Measurements from ENCODE around the gene KRT31.
A peak's percentile ranks its signal among the peaks of the same experiment; 100 is the strongest.
"Not testable (repeated sequence)": the region's sequence is repeated elsewhere in the genome, so short reads cannot be mapped to it uniquely, and the experiment has no call there.

KRT31 gene

DNA sequence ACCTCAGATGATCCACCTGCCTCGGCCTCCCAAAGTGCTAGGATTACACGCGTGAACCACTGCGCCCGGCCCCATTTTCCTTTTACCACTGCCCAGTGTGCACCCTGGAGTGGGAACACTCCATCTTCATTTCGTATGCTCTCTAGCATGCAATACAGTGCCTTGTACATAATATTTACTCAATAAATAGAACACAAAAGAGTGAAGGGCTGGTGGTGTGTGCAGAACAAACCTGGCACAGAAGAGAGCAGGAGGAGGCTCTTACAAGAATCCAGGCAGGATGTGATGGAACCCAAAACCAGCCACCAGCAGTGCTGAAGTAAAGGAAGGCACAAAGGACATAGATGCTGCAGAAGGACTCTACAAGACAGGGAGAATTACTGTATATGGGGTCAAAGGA, 19.7 kb upstream of the KRT31 start:
- DNase-seq = no peak

GRCh38 chr17:41416479-41416878, 19.1 kb upstream of the KRT31 start:
- DNase-seq = no peak

DNA sequence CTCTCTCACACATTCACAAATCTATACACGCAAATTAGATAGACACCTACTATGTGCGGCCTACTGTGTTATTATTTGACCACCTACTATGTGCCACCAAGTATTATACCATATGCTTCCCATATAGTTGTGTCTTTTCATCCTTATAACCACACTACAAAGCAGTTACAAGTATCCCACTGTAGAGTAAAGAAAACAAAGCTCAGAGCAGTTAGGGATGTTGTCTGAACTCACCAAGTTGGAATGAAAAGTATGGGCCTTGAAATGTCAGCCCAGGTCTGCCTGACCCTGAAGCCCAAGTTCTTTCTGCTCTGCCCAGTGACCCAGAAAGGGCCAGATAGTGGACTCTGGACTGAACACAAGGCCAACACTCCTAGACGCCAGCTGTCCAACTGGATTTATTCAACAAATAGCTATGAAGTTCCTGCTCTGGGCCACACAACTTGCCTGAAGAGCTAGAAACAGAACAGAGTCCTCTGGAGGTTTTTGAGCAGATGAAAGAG, 18.5 kb upstream of the KRT31 start:
- no peak for DNase-seq

- DNase-seq = no peak
Observed at GRCh38 chr17:41415411-41415810, 18.0 kb upstream of the KRT31 start.

- no peak for DNase-seq
Observed at GRCh38 chr17:41413982-41414381, 16.6 kb upstream of the KRT31 start.

DNA sequence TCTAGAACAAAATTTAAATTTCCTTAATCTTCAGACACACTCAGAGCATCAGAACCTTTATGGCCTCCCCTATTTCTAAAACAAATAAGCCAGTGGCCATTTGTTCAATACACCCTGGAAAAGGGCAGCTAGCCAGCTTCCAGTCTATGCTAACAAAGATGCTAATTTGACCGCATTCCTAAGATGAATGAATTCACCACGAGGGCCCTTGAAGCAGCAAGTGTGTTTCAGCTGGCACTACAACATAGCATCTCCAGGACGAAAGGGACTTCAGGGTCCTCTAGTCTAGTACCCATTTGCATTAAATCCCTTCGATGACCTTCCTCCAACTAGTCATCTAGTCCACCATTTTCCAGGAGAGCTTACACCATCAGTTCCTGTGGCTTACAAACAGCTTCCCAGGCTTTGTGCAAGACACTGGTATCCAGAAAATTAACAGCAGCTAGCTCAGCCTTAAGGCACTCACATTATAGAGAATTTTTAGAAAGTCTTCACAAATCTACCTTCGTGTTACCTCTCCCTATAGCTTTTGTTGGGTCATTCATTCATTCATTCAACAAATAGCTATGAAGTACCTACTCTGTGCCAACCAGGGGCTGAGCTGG, 16.0 kb upstream of the KRT31 start:
- peak; percentile 95 for DNase-seq

- DNase-seq = no peak
Observed at GRCh38 chr17:41411072-41411840, 13.8 kb upstream of the KRT31 start.

- no peak for DNase-seq
Observed at GRCh38 chr17:41407226-41407625, 9.8 kb upstream of the KRT31 start.

- peak; percentile 25 for DNase-seq
Observed at GRCh38 chr17:41406205-41406604, 8.8 kb upstream of the KRT31 start.

DNA sequence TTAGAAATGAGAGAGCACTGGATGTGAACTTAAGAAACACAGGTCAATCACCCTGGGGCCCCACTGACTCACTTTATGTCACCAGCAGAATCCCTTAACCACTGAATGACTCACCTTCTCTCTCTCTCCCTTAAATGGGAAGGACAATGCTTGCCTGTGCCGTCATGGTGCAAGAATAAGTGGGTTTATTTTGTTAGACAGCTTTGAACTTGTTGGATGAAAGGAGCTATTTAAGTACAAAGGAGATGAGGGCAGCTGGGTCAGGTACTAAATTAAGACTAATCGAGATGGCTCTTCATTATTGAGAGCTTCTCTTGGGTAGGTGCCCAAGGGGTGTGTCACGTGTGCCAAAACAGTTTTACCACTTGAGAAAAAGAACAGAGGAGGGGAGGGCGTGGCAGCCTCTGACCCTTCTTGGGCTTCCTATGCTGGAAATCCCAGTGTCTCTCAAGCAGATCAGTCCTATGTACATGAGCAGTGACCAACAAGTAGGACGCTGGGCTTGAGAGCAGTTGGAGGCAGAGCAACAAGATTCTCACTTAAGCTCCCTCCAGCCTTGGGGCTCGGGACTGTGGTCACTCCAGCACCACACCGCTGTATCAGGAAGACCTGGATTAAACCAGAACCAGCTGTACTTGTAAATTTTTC, 6.7 kb upstream of the KRT31 start:
- peak; percentile 97 for DNase-seq

DNA sequence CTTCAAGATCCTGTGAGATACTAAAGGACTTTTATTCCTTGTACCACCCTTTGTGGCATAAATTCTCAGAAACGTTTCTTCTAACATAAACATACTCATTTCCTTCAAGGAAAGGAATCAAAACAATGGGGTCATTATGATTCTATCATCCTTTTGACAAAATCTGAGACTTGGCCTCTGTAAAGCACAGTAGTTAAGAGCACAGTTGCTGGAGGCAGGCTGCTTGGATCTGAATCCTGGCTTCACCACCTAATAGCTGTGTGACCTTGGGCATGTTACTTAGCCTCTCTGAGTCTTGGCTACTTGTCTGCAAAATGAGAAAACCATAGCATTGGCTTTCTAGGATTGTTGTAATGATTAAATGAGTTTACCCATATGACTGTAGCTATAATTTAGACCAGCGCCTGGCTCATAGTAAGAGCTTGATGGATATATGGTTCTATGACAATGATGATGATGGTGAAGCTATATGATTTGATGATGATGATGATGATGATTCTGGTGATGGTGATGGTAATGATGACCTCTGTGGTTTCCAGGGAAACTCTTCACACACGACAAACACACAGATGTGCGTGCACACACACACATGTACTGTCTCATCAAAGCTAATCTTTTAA, 6.1 kb upstream of the KRT31 start:
- DNase-seq = no peak

DNA sequence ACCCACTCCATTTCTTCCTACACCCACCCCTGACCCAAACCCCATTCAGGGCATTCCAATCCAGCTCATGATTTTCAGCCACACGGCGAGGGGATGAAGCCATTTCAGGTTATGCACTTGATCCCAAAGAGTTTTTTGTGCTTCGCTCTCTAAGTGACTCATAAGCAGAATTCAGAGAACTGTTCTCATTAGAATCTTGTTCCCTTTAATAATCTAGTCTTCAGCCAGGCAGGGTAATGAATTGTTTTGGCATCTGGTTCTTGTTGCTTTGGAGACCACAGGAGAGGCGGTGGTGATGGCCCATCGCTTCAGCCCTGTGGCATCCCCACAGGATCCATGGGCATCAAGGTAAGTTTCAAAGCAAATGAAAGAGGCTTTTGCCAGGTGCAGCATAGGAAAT, 4.8 kb upstream of the KRT31 start:
- no peak for DNase-seq

DNA sequence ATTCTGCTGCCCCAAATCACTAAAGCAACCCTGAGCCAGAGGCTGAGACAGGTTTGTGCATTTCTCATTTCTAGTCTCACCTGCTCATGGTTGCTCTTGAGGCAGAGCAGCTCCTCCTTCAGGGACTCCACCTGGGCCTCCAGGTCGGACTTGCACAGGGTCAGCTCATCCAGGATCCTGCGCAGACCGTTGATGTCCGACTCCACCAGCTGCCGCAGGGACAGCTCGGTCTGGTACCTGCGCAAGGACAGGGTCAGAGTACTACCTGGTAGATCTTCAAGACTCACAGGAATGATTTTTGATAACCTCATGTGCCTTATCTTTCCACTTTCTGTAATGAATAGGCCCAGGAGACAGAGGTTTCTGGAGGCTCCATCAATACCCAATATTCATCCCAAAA, 1.1 kb downstream of the KRT31 start:
- DNase-seq = no peak

- DNase-seq = no peak
Observed at GRCh38 chr17:41395611-41396010, 1.8 kb downstream of the KRT31 start.

DNA sequence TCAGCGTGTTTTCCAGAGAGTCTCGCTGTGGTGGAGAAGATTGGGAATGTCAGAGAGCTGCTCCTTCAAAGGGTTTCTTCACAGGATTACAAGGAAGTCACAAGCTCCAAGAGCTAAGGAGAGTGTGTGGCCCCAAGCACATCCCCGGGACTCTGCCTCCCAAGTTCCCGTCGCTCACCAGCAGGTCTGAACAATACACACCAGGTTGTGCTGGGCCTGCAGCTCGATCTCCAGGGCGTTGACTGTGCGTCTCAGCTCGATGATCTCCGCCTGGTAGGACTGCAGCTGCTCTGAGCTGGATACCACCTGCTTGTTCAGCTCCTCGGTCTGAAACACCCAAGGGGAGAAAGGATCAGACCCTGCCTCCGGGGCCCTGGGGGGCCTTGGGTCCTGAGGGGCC, 2.4 kb downstream of the KRT31 start:
- DNase-seq = not testable (repeated sequence)

- DNase-seq = no peak
Observed at GRCh38 chr17:41394254-41394996, 3.0 kb downstream of the KRT31 start.

DNA sequence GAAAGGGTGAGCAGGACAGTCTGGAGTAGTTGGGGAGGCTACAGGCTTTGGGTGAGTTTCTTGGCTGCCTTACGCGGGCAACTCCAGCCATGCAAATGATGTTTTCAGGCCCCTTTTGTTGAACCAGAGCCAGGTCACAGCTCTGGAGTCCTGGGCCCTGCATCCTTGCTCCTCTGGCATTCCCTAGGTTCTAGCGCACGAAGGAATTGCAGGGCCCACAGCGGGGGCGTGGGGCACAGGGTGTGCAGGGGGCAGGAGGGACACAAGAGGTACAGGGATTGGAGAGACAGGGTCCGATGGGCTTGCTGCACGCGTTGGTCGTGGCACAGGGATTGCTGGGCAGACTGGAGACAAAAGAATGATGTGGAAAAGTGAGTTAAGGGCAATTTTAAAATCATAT, 3.6 kb downstream of the KRT31 start:
- DNase-seq = no peak

DNA sequence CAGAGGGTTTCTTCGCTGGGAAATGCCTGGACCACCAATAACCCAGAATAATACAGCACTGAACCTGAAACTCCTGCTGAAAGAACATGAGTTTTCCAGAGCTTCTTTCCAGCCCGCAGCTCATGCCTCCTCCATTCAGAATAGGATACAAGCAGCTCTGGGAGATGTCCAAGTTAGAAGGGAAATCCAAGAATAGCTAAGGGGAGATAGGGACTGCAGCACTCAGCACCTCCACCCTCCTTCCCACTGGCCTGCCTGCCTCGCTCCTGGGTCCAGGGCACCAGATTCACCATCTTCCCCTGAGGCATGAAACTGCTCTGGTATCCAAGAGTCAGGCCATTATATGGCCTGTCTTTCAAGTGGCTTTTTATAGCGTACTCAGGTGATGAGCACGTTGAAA, 4.1 kb downstream of the KRT31 start:
- no peak for DNase-seq

DNA sequence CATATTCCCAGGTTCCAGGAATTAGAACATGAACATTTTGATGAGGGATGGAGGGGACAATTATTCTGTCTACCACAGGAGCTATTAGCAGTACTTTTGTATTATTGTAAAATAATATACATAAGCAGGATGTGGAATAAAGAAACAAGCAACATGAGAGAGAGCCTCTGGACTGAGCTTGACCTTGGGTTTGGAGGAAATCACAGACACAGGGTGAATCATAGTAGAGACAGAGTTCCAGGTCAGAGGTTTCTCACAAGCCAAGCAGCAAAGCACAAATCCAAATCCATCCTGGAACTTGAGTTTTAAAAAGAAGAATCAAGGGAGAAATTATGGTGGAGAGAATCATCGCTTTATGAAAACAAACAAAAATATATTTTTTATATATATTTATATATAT, 5.1 kb downstream of the KRT31 start:
- no peak for DNase-seq

- DNase-seq = no peak
Observed at GRCh38 chr17:41391535-41391934, 5.9 kb downstream of the KRT31 start.

DNA sequence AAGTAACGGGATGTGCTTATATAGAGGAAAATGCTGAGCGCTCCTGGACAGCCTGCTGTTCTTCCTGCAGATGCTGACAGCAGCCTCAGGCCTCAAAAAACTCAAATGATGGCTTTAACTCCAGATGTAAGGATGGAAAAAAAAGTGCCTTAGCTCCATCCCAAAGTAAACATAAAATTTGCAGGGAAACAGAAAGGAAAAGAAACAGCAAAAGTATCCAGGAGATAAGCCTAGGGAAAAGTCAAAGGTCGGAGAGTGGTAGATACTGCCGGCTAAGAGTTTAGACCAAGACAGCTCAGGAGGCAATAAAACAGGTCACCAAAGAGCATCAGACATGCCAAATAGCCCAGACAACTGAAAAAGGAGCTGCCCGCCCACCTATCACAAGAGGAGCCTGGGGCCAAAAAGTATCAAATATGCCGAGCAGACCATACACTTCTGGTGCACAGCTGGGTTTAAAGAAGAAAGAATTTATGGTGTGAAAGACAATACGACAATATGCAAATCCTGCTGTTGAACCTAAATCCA, 6.9 kb downstream of the KRT31 start:
- DNase-seq = no peak

- no peak for DNase-seq
Observed at GRCh38 chr17:41387670-41388069, 9.7 kb downstream of the KRT31 start.

GRCh38 chr17:41386227-41386626, 11.2 kb downstream of the KRT31 start:
- DNase-seq = no peak

Measured in DMS79 treated with DMSO at 0.1 percent for 48 hours (cell line).